SK-N-SH (cell line): ENCODE measurements around the gene ARHGEF7. TPM values are rescaled to one million over a fixed set of nuclear protein-coding genes. Genes with fewer than 3 reads are reported as not detected.

Source experiments
- CTCF ChIA-PET: fragments of 300-600, 350-600 bp; formaldehyde crosslinking; extraction: SDS; loops from one replicate; lab custom pipeline; 2021; lab: Yijun Ruan, JAX
- POLR2A ChIA-PET: fragments of 350-600 bp; sonication (Branson Sonifier 250); formaldehyde crosslinking; extraction: SDS; loops from one replicate; lab custom pipeline; 2020; ENCODE audit warnings: antibody characterized with exemption, inconsistent platforms; lab: Yijun Ruan, JAX
- DNase-seq: peaks from one replicate; pipeline ENCODE4 v3.0.0; 2012
- H2AFZ ChIP-seq: fragments of 200-600 bp; sonication (generic); 2 replicates; pipeline ENCODE4 v1.8.1; 2016; ENCODE audit warnings: antibody characterized with exemption, mild to moderate bottlenecking, low read depth
- H3F3A ChIP-seq: fragments of 200-600 bp; sonication (generic); replicated peaks from 2 replicates; pipeline ENCODE3; 2016; ENCODE audit warnings: antibody characterized with exemption, mild to moderate bottlenecking; ENCODE audit not compliant: insufficient read depth
- H3K27ac ChIP-seq, 2 experiments: fragments of 200-500 bp in 1 of 2; fragments of 200-600 bp in 1 of 2; sonication (Bioruptor generic) in 1 of 2; sonication (generic), shearing (Covaris generic) in 1 of 2; 2 replicates each; pipeline versions ENCODE4 v1.5.1 to v1.6.1; 2014 to 2016; ENCODE audit warnings: low read depth in 2 of 2, inconsistent platforms in 1 of 2, low read length in 1 of 2, mild to moderate bottlenecking in 1 of 2, mixed read lengths in 1 of 2
- H3K27me3 ChIP-seq: fragments of 200-600 bp; sonication (generic), shearing (Covaris generic); 2 replicates; pipeline ENCODE4 v1.6.1; 2016; ENCODE audit warnings: mixed run types; ENCODE audit not compliant: insufficient read depth
- H3K36me3 ChIP-seq, 2 experiments: fragments of 200-500 bp in 1 of 2; fragments of 200-600 bp in 1 of 2; sonication (Bioruptor generic) in 1 of 2; sonication (generic) in 1 of 2; replicated peaks in 1 of 2; 2 replicates each; pipeline versions ENCODE3 to v1.5.1; 2014 to 2016; ENCODE audit warnings: low read length in 1 of 2, mild to moderate bottlenecking in 1 of 2; ENCODE audit not compliant: insufficient read depth in 2 of 2, control insufficient read depth in 1 of 2
- H3K4me1 ChIP-seq, 2 experiments: fragments of 200-500 bp in 1 of 2; fragments of 200-600 bp in 1 of 2; sonication (Bioruptor generic) in 1 of 2; sonication (generic), shearing (Covaris generic) in 1 of 2; 2 replicates each; pipeline versions ENCODE4 v1.5.1 to v1.6.1; 2014 to 2016; ENCODE audit warnings: low read depth in 1 of 2, low read length in 1 of 2, mixed run types in 1 of 2; ENCODE audit not compliant: insufficient read depth in 2 of 2, control insufficient read depth in 1 of 2
- H3K4me2 ChIP-seq: fragments of 200-600 bp; sonication (generic), shearing (Covaris generic); 2 replicates; pipeline ENCODE4 v1.6.1; 2017; ENCODE audit warnings: mixed run types
- H3K4me3 ChIP-seq, 2 experiments: fragments of 200-500 bp in 1 of 2; fragments of 200-600 bp in 1 of 2; sonication (Bioruptor generic) in 1 of 2; sonication (generic), shearing (Covaris generic) in 1 of 2; 2 replicates each; pipeline versions ENCODE4 v1.5.1 to v1.8.1; 2014 to 2016; ENCODE audit warnings: low read depth in 2 of 2, inconsistent platforms in 1 of 2, low read length in 1 of 2, mild to moderate bottlenecking in 1 of 2, mixed read lengths in 1 of 2, moderate library complexity in 1 of 2
- H3K79me2 ChIP-seq: fragments of 200-600 bp; sonication (generic); 2 replicates; pipeline ENCODE4 v1.8.1; 2017; ENCODE audit warnings: mild to moderate bottlenecking; ENCODE audit not compliant: insufficient read depth
- H3K9ac ChIP-seq: fragments of 200-600 bp; sonication (generic); 2 replicates; pipeline ENCODE4 v1.6.1; 2017; ENCODE audit warnings: mixed run types
- H3K9me2 ChIP-seq: fragments of 200-600 bp; sonication (generic); 2 replicates; pipeline ENCODE4 v1.6.1; 2017; ENCODE audit warnings: mixed run types
- H3K9me3 ChIP-seq: fragments of 200-600 bp; sonication (generic); 2 replicates; pipeline ENCODE4 v1.6.1; 2017; ENCODE audit warnings: mixed run types, mild to moderate bottlenecking, moderate library complexity
- H4K20me1 ChIP-seq: fragments of 200-600 bp; sonication (generic); 2 replicates; pipeline ENCODE4 v1.6.1; 2017; ENCODE audit warnings: mild to moderate bottlenecking, mixed run types; ENCODE audit not compliant: insufficient read depth
- EZH2phosphoT487 ChIP-seq: fragments of 200-600 bp; sonication (generic); IDR thresholded peaks from 2 replicates; pipeline ENCODE4 v1.6.1; 2017; ENCODE audit warnings: low read depth, mixed run types, mild to moderate bottlenecking, antibody characterized with exemption, moderate library complexity, borderline replicate concordance
- FOSL2 ChIP-seq: IDR thresholded peaks from 2 replicates; pipeline ENCODE4 v1.4.0; 2012; ENCODE audit warnings: low read depth, mild to moderate bottlenecking, moderate library complexity, borderline replicate concordance
- RAD21 ChIP-seq: IDR thresholded peaks from 2 replicates; pipeline ENCODE4 v1.6.1; 2012; ENCODE audit warnings: mild to moderate bottlenecking, low read length
- REST ChIP-seq: IDR thresholded peaks from 2 replicates; pipeline ENCODE4 v1.6.1; 2012; ENCODE audit warnings: mild to moderate bottlenecking, low read depth, low read length, moderate library complexity
- RXRA ChIP-seq: IDR thresholded peaks from 2 replicates; pipeline ENCODE4 v1.4.0; 2012; ENCODE audit warnings: low read depth, mild to moderate bottlenecking, borderline replicate concordance
- ZBTB33 ChIP-seq: IDR thresholded peaks from 2 replicates; pipeline ENCODE4 v1.4.0; 2012; ENCODE audit warnings: low read depth, borderline replicate concordance
- WGBS: methylation state at CpG from one replicate; pipeline ENCODE4 v1.1.6; 2017; ENCODE audit warnings: low lambda C conversion rate; 5-methylcytosine and 5-hydroxymethylcytosine counted together
- polyA plus RNA-seq, 3 experiments: library from polyadenylated mRNA; depleted of rRNA; stranded (reverse); fragments of >200 nt; gene quantifications; 2 replicates each; pipeline ENCODE4 v1.2.3, GENCODE V29; 2012

Gene ARHGEF7
- polyA plus RNA-seq, 1 of the 3 experiments (the other 2 are of a cell fraction) = 21.6 TPM

- POLR2A ChIA-PET = no interaction called here
- Histone ChIP-seq H2AFZ (no peak overlapping the region), H3K4me1 (peaks cover 14 to 21% of the 10 kb centered on the region in 2 experiments; a peak in 3 of 4 replicates), H3K36me3 (peaks cover 0 to 4% of the 10 kb centered on the region in 2 experiments), H3K4me3 (no peak overlapping the region; a peak in 1 of 4 replicates), H4K20me1 (peaks cover 7% of the 10 kb centered on the region; the same call in 1 of the 2 replicates), H3F3A (peaks cover 8% of the 10 kb centered on the region), H3K9ac (no peak overlapping the region), H3K9me2 (no peaks in the 10 kb centered on the region), H3K27me3 (no peaks in the 10 kb centered on the region), H3K79me2 (peaks cover 94% of the 10 kb centered on the region), H3K4me2 (no peak overlapping the region), H3K27ac (no peak overlapping the region; a peak in 1 of 4 replicates), H3K9me3 (no peaks in the 10 kb centered on the region)
- TF ChIP-seq ZBTB33 (no peak), FOSL2 (no peak), REST (no peak), RXRA (no peak), RAD21 (no peak)
- 84% methylated on average over 15 of the region's 16 CpGs for WGBS
- DNase-seq = peak; percentile 57
- CTCF ChIA-PET = interaction anchor here (0.8 to 1.8 kb wide), 5 partner anchors 11 to 261 kb away, joined by 3 to 5 read pairs (median 4); no protein-coding TSS in a partner anchor
Measured at GRCh38 chr13:111204438-111205177, 89.5 kb downstream of the ARHGEF7 start.

GRCh38 chr13:111206148-111206547, 91.0 kb downstream of the ARHGEF7 start:
- TF ChIP-seq EZH2phosphoT487 = no peak
- peak; percentile 66; the same call in 1 of the 2 replicates for TF ChIP-seq REST
- Histone ChIP-seq H3K36me3 (peaks cover 0 to 4% of the 10 kb centered on the region in 2 experiments), H4K20me1 (peaks cover 17% of the 10 kb centered on the region), H3K9me3 (no peaks in the 10 kb centered on the region), H3K4me1 (peaks cover 24 to 34% of the 10 kb centered on the region in 2 experiments; a peak in 3 of 4 replicates), H3K79me2 (peaks cover 86% of the 10 kb centered on the region), H3K9me2 (no peaks in the 10 kb centered on the region), H3K27me3 (no peaks in the 10 kb centered on the region), H3K9ac (no peak overlapping the region), H3K4me3 (no peak overlapping the region), H2AFZ (no peak overlapping the region), H3K4me2 (no peak overlapping the region), H3K27ac (no peak overlapping the region), H3F3A (peaks cover 8% of the 10 kb centered on the region)
- ChIA-PET POLR2A (no interaction called here), CTCF (interaction anchor here (0.6 to 1.8 kb wide), 2 partner anchors 11 to 1434 kb away, joined by 3 to 4 read pairs; no protein-coding TSS in a partner anchor)
- DNase-seq = no peak
- 88% methylated on average over 11 of the region's 12 CpGs for WGBS
